IMR-90 (cell line): ENCODE data around the gene RFTN1. TPM values are rescaled to one million over a fixed set of nuclear protein-coding genes. Genes with fewer than 3 reads are reported as not detected.

Source experiments
- ATAC-seq: fragments of 200-7000 bp; cut with Tn5 transposase; 2 replicates; pipeline ENCODE4 v1.9.1; 2020; ENCODE audit warnings: low read depth, mild to moderate bottlenecking, moderate library complexity
- BruUV-seq: library from RNA; stranded (reverse); fragments of 400-500 nt; replicated peaks from 2 replicates; lab custom pipeline; 2021; lab: Mats Ljungman, UMichigan
- CTCF ChIA-PET: fragments of 300-600 bp; formaldehyde crosslinking; extraction: SDS; loops from one replicate; lab custom pipeline; 2021; ENCODE audit warnings: antibody characterized with exemption; lab: Yijun Ruan, JAX
- POLR2A ChIA-PET: fragments of 300-600 bp; sonication (Branson Sonifier 250); formaldehyde crosslinking; loops from one replicate; lab custom pipeline; 2022; ENCODE audit warnings: antibody characterized with exemption; ENCODE audit not compliant: unreplicated experiment; lab: Charles Lee
- DNase-seq: peaks from one replicate; pipeline ENCODE4 v3.0.0; 2013
- H2AFZ ChIP-seq: replicated peaks from 2 replicates; pipeline ENCODE3; 2013; ENCODE audit warnings: low read length, mild to moderate bottlenecking; ENCODE audit not compliant: poor library complexity
- H2AK5ac ChIP-seq: 2 replicates; pipeline ENCODE4 v1.6.1; 2013; ENCODE audit warnings: low read depth, low read length, inconsistent platforms
- H2AK9ac ChIP-seq: replicated peaks from 2 replicates; pipeline ENCODE3; 2013; ENCODE audit warnings: mild to moderate bottlenecking, low read depth, low read length, moderate library complexity; ENCODE audit not compliant: poor library complexity
- H2BK120ac ChIP-seq: 2 replicates; pipeline ENCODE4 v1.6.1; 2013; ENCODE audit warnings: low read depth, low read length, inconsistent platforms
- H2BK15ac ChIP-seq: 3 replicates; pipeline ENCODE4 v1.6.1; 2013; ENCODE audit warnings: low read depth, low read length, inconsistent platforms
- H2BK20ac ChIP-seq: 2 replicates; pipeline ENCODE4 v1.6.1; 2013; ENCODE audit warnings: low read depth, mild to moderate bottlenecking, inconsistent platforms, low read length, moderate library complexity
- H2BK5ac ChIP-seq: 2 replicates; pipeline ENCODE4 v1.6.1; 2013; ENCODE audit warnings: mild to moderate bottlenecking, low read depth, low read length, inconsistent platforms; ENCODE audit not compliant: poor library complexity, severe bottlenecking
- H3K14ac ChIP-seq: replicated peaks from 2 replicates; pipeline ENCODE4 v1.6.1; 2013; ENCODE audit warnings: low read depth, low read length, inconsistent platforms
- H3K18ac ChIP-seq: 2 replicates; pipeline ENCODE4 v1.6.1; 2013; ENCODE audit warnings: low read depth, low read length, control low read depth
- H3K23ac ChIP-seq: 2 replicates; pipeline ENCODE4 v1.6.1; 2013; ENCODE audit warnings: low read depth, low read length, inconsistent platforms
- H3K27ac ChIP-seq: 2 replicates; pipeline ENCODE4 v1.5.1; 2013; ENCODE audit warnings: mild to moderate bottlenecking, control low read depth, low read length; ENCODE audit not compliant: insufficient read depth
- H3K27me3 ChIP-seq: 2 replicates; pipeline ENCODE4 v1.6.1; 2013; ENCODE audit warnings: low read length; ENCODE audit not compliant: control insufficient read depth, insufficient read depth
- H3K36me3 ChIP-seq: 2 replicates; pipeline ENCODE4 v1.6.1; 2013; ENCODE audit warnings: low read length, mixed read lengths; ENCODE audit not compliant: control insufficient read depth, insufficient read depth
- H3K4ac ChIP-seq: 2 replicates; pipeline ENCODE4 v1.6.1; 2013; ENCODE audit warnings: low read depth, low read length, inconsistent platforms
- H3K4me1 ChIP-seq: 2 replicates; pipeline ENCODE4 v1.6.1; 2013; ENCODE audit warnings: low read length, mixed read lengths; ENCODE audit not compliant: control insufficient read depth, insufficient read depth
- H3K4me2 ChIP-seq: 2 replicates; pipeline ENCODE4 v1.6.1; 2013; ENCODE audit warnings: low read depth, mild to moderate bottlenecking, control low read depth, low read length, moderate library complexity
- H3K4me3 ChIP-seq: 2 replicates; pipeline ENCODE4 v1.5.1; 2013; ENCODE audit warnings: low read depth, mild to moderate bottlenecking, control low read depth, low read length, moderate library complexity; ENCODE audit not compliant: insufficient read depth
- H3K56ac ChIP-seq: 2 replicates; pipeline ENCODE4 v1.6.1; 2013; ENCODE audit warnings: low read length, inconsistent platforms; ENCODE audit not compliant: insufficient read depth; ENCODE audit errors: extremely low read depth
- H3K79me1 ChIP-seq, 2 experiments: 2 replicates each; pipeline ENCODE4 v1.6.1; 2013; ENCODE audit warnings: low read length in 2 of 2, inconsistent platforms in 1 of 2, low read depth in 1 of 2
- H3K9ac ChIP-seq: 2 replicates; pipeline ENCODE4 v1.6.1; 2013; ENCODE audit warnings: low read depth, low read length, control low read depth
- H3K9me1 ChIP-seq: 2 replicates; pipeline ENCODE4 v1.6.1; 2013; ENCODE audit warnings: low read length, inconsistent platforms; ENCODE audit not compliant: insufficient read depth
- H3K9me3 ChIP-seq: 2 replicates; pipeline ENCODE4 v1.6.1; 2013; ENCODE audit warnings: low read length; ENCODE audit not compliant: control insufficient read depth, insufficient read depth
- H4K20me1 ChIP-seq: 2 replicates; pipeline ENCODE4 v1.6.1; 2013; ENCODE audit warnings: low read length, inconsistent platforms; ENCODE audit not compliant: insufficient read depth
- H4K5ac ChIP-seq: 2 replicates; pipeline ENCODE4 v1.6.1; 2013; ENCODE audit warnings: mild to moderate bottlenecking, low read depth, low read length, control low read depth
- H4K8ac ChIP-seq, 2 experiments: 2 replicates each; pipeline ENCODE4 v1.6.1; 2013; ENCODE audit warnings: low read depth in 2 of 2, low read length in 2 of 2, control low read depth in 1 of 2, inconsistent platforms in 1 of 2
- H4K91ac ChIP-seq: 2 replicates; pipeline ENCODE4 v1.6.1; 2013; ENCODE audit warnings: low read depth, low read length, inconsistent platforms; ENCODE audit not compliant: insufficient read depth
- CEBPB ChIP-seq: IDR thresholded peaks from 2 replicates; pipeline ENCODE4 v1.6.1; 2012; ENCODE audit warnings: low read depth, low read length, improper control_type of control experiment
- FOS ChIP-seq: fragments of 150-350 bp; IDR thresholded peaks from 2 replicates; pipeline ENCODE4 v1.6.1; 2016; ENCODE audit warnings: low read depth, low read length
- MAFK ChIP-seq: IDR thresholded peaks from 2 replicates; pipeline ENCODE4 v1.6.1; 2012; ENCODE audit warnings: low read depth, low read length, improper control_type of control experiment
- MXI1 ChIP-seq: IDR thresholded peaks from 2 replicates; pipeline ENCODE4 v1.6.1; 2012; ENCODE audit warnings: low read depth, mild to moderate bottlenecking, low read length, moderate library complexity, borderline replicate concordance
- NFE2L2 ChIP-seq: fragments of 150-350 bp; IDR thresholded peaks from 2 replicates; pipeline ENCODE4 v1.6.1; 2016; ENCODE audit warnings: low read depth, mild to moderate bottlenecking, low read length
- POLR2A ChIP-seq: IDR thresholded peaks from 2 replicates; pipeline ENCODE4 v1.6.1; 2012; ENCODE audit warnings: mild to moderate bottlenecking, low read depth, low read length
- RCOR1 ChIP-seq: IDR thresholded peaks from 2 replicates; pipeline ENCODE4 v1.6.1; 2012; ENCODE audit warnings: mild to moderate bottlenecking, low read length, improper control_type of control experiment; ENCODE audit not compliant: insufficient replicate concordance
- RFX5 ChIP-seq: IDR thresholded peaks from 2 replicates; pipeline ENCODE4 v1.8.0; 2012; ENCODE audit warnings: low read depth, mild to moderate bottlenecking, low read length, moderate library complexity
- WGBS, 2 experiments: methylation state at CpG; one replicate each; pipeline versions ENCODE4 v1.1.5 to v1.1.7; 2013; ENCODE audit warnings: missing lambda C conversion rate in 2 of 2; ENCODE audit not compliant: insufficient read length in 1 of 2; ENCODE audit errors: extremely low coverage in 2 of 2; 5-methylcytosine and 5-hydroxymethylcytosine counted together
- dilution Hi-C: fragments of 300-500 bp; cut with HindIII; formaldehyde crosslinking; loops from one replicate; pipeline ENCODE4 v1.14.3; 2018; ENCODE audit warnings: low sequenced_read_pairs; ENCODE audit not compliant: unreplicated experiment
- in situ Hi-C: fragments of 300-500 bp; cut with MboI; formaldehyde crosslinking; loops from 3 replicates; pipeline ENCODE4 v1.14.3; 2019; ENCODE audit warnings: low sequenced_read_pairs, inconsistent platforms, mixed read lengths
- intact Hi-C: fragments of 100-400 bp; cut with micrococcal nuclease; formaldehyde crosslinking; loops from 2 replicates; pipeline ENCODE4 v1.10.0; 2022
- polyA plus RNA-seq, 3 experiments: library from polyadenylated mRNA; depleted of rRNA; stranded (reverse); fragments of >200 nt; gene quantifications; 2 replicates each; pipeline ENCODE4 v1.2.3, GENCODE V29; 2012; ENCODE audit warnings: low replicate concordance in 1 of 3
- total RNA-seq: library from RNA; depleted of rRNA; stranded (reverse); fragments of >200 nt; gene quantifications from 2 replicates; pipeline ENCODE4 v1.2.3, GENCODE V29; 2012
- TF ChIP-seq, protein P1 (sequence below): fragments of 150-350 bp; IDR thresholded peaks from 2 replicates; pipeline ENCODE4 v1.6.1; 2017; ENCODE audit warnings: mild to moderate bottlenecking, antibody characterized with exemption, low read length, low read depth
- TF ChIP-seq, protein P2 (sequence below): conservative IDR thresholded peaks from 2 replicates; pipeline ENCODE4 v1.5.1; 2012; ENCODE audit warnings: mild to moderate bottlenecking, low read depth, low read length, improper control_type of control experiment

The RFTN1 gene
- total and polyA plus RNA-seq, 2 of the 4 experiments (the other 2 are of a cell fraction): 45.0 to 52.0 TPM

GRCh38 chr3:16533928-16534574 lies 20.6 kb upstream of the RFTN1 start:
- H3K4me3 ChIP-seq: no peak overlapping the region
- no CpG with 5 or more reads among the region's 5 CpGs for WGBS, 2 experiments
- no peak overlapping the region for H2BK20ac ChIP-seq
- H2AFZ ChIP-seq: no peak overlapping the region
- H3K27me3 ChIP-seq: peaks cover 49% of the 10 kb centered on the region
- no peak overlapping the region for H4K8ac ChIP-seq
- H2BK15ac ChIP-seq: no peak overlapping the region
- H2BK120ac ChIP-seq: no peak overlapping the region
- H2BK5ac ChIP-seq: no peak overlapping the region
- H3K9me1 ChIP-seq: peaks cover 4% of the 10 kb centered on the region; the same call in 1 of the 2 replicates
- no TSS peak for BruUV-seq
- no peaks in the 10 kb centered on the region; the same call in 1 of the 2 replicates for H4K20me1 ChIP-seq
- H3K36me3 ChIP-seq: no peaks in the 10 kb centered on the region
- DNase-seq (no peak), ATAC-seq (no peak)
- dilution Hi-C loops: loop anchor here (25.0 kb wide), 1 partner anchor 247 kb away; no protein-coding TSS in a partner anchor
- H2AK5ac ChIP-seq: no peak overlapping the region
- no peak overlapping the region for H3K4ac ChIP-seq
- H3K14ac ChIP-seq: no peak overlapping the region
- ChIA-PET CTCF (no interaction called here), POLR2A (no interaction called here)
- H3K4me2 ChIP-seq: no peak overlapping the region
- H3K18ac ChIP-seq: no peak overlapping the region
- no peaks in the 10 kb centered on the region for H3K79me1 ChIP-seq
- TF ChIP-seq CEBPB (no peak), NFE2L2 (no peak), POLR2A (no peak), RFX5 (no peak), MXI1 (no peak), MAFK (no peak), FOS (no peak), RCOR1 (no peak)
- TF ChIP-seq, protein P1, sequence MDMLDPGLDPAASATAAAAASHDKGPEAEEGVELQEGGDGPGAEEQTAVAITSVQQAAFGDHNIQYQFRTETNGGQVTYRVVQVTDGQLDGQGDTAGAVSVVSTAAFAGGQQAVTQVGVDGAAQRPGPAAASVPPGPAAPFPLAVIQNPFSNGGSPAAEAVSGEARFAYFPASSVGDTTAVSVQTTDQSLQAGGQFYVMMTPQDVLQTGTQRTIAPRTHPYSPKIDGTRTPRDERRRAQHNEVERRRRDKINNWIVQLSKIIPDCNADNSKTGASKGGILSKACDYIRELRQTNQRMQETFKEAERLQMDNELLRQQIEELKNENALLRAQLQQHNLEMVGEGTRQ: no peak
- TF ChIP-seq, protein P2, sequence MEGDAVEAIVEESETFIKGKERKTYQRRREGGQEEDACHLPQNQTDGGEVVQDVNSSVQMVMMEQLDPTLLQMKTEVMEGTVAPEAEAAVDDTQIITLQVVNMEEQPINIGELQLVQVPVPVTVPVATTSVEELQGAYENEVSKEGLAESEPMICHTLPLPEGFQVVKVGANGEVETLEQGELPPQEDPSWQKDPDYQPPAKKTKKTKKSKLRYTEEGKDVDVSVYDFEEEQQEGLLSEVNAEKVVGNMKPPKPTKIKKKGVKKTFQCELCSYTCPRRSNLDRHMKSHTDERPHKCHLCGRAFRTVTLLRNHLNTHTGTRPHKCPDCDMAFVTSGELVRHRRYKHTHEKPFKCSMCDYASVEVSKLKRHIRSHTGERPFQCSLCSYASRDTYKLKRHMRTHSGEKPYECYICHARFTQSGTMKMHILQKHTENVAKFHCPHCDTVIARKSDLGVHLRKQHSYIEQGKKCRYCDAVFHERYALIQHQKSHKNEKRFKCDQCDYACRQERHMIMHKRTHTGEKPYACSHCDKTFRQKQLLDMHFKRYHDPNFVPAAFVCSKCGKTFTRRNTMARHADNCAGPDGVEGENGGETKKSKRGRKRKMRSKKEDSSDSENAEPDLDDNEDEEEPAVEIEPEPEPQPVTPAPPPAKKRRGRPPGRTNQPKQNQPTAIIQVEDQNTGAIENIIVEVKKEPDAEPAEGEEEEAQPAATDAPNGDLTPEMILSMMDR: no peak
- no peak overlapping the region; the same call in 1 of the 2 replicates for H3K56ac ChIP-seq
- H3K27ac ChIP-seq: no peak overlapping the region
- no peak overlapping the region for H2AK9ac ChIP-seq
- H3K4me1 ChIP-seq: no peaks in the 10 kb centered on the region
- intact Hi-C loops: no loop called here
- H4K91ac ChIP-seq: no peak overlapping the region
- in situ Hi-C loops: loop anchor here (25.0 kb wide), 1 partner anchor 697 kb away; no protein-coding TSS in a partner anchor
- no peak overlapping the region for H3K23ac ChIP-seq
- H3K9me3 ChIP-seq: no peaks in the 10 kb centered on the region
- H3K9ac ChIP-seq: no peak overlapping the region
- H4K5ac ChIP-seq: no peak overlapping the region
